ENCODE data around the gene AKR1C2.

DNA sequence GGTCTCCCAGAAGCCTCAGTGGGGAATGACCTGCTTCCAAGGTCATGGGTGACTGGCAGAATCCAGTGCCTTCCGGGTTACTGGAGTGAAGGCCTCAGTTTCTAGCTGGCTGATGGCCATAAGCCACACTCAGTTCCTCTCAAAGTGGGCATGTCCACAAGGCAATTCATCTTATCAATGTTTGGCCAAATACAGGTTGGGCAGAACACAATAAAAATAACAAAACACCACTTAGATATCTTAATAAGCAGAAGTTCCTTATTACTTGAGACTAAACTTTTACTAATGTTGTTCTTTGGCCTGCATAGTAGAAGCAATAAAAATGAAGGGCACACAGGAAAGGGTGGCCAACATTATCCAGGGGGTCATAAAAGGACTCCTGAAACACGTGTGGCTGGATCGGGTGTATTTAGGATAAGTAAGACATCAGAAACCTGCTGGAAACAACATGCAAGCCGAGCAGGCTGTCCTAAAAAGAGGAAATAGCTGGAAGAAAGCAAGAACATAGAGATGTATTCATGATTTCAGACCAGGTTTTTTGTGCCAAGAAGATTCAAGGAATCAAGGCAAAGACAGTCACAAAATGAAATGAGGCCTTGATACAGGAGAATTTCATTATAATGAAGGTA, 19.6 kb upstream of the AKR1C2 start:
- TF ChIP-seq EP300 (IDR thresholded peaks at IDR 0.05; ENCODE audit: low read depth) (no peak), POLR2A (IDR thresholded peaks at IDR 0.05) (no peak), CTCF (IDR thresholded peaks at IDR 0.05) (no peak), POLR2AphosphoS5 (IDR thresholded peaks at IDR 0.05) (peak in 1 of 3 donors; percentile 23)

Data from transverse colon (tissue), 4 donors.